LNCAP (cell line): ENCODE measurements around the gene UTP18.

Source experiments
- CTCF ChIP-seq: fragments of 450-650 bp; IDR thresholded peaks from 2 replicates; pipeline ENCODE4 v1.5.1; 2017; ENCODE audit warnings: mild to moderate bottlenecking

The UTP18 gene

GRCh38 chr17:51230306-51230705 lies 30.0 kb upstream of the UTP18 start:
- no peak for TF ChIP-seq CTCF

- no peak for TF ChIP-seq CTCF
Observed at GRCh38 chr17:51231999-51232398, 28.3 kb upstream of the UTP18 start.

- no peak for TF ChIP-seq CTCF
Observed at GRCh38 chr17:51234162-51234561, 26.2 kb upstream of the UTP18 start.

- no peak for TF ChIP-seq CTCF
Observed at GRCh38 chr17:51238255-51238887, 22.0 kb upstream of the UTP18 start.

- no peak for TF ChIP-seq CTCF
Observed at GRCh38 chr17:51240275-51240674, 20.1 kb upstream of the UTP18 start.

GRCh38 chr17:51244041-51244440 lies 16.3 kb upstream of the UTP18 start:
- TF ChIP-seq CTCF, result no peak

- TF ChIP-seq CTCF, result no peak
Observed at GRCh38 chr17:51245535-51245934, 14.8 kb upstream of the UTP18 start.

- no peak for TF ChIP-seq CTCF
Observed at GRCh38 chr17:51250314-51250840, 10.0 kb upstream of the UTP18 start.
